ENCODE measurements around the gene SOX3. TPM values are rescaled to one million over a fixed set of nuclear protein-coding genes. Genes with fewer than 3 reads are reported as not detected.

Gene SOX3
- total and polyA plus RNA-seq, 2 of the 8 experiments (the other 6 are each of a cell fraction or from before 2014, with no cell fraction given), result 10.4 to 41.0 TPM

DNA sequence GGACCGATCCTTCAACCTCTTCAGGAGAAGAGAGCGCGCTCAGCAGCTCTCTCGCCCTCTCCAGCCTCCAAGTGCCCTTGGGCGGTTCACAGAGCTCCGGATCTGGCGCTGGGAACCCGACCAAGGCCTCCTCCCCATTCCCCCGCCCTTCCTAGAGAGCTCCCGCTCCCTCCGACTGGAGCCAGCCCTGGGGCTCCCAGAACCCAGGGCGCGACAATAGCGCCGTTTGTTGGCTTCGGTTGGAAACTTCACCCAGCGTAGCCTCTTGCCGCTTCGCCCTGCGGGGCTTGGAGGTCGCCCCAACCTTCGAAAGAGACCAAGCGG, 3.1 kb upstream of the SOX3 start (continued):
- TF ChIP-seq NRF1 (IDR thresholded peaks at IDR 0.05; ENCODE audit: low read depth, low read length) (no peak), SIN3A (conservative IDR thresholded peaks at IDR 0.05 in 1 of 2, IDR thresholded peaks at IDR 0.05 in 1 of 2; ENCODE audit: low read depth in 1 of 2, low read length in 2 of 2) (no peak; a peak in 1 of 4 replicates), CTBP2 (IDR thresholded peaks at IDR 0.05; ENCODE audit: borderline replicate concordance, insufficient read depth, insufficient read length, low read length) (no peak)
